HG03060 (cell line): ENCODE measurements around the gene EXD2.
"Not testable (repeated sequence)": the region's sequence is repeated elsewhere in the genome, so short reads cannot be mapped to it uniquely, and the experiment has no call there.

Source experiments
- ATAC-seq: cut with Tn5 transposase; IDR thresholded peaks from one replicate; pipeline ENCODE4 v1.9.1; 2021; ENCODE audit warnings: low read depth, moderate number of reproducible peaks; ENCODE audit not compliant: unreplicated experiment

EXD2 gene

GRCh38 chr14:69191340-69192111 is at the start of gene EXD2:
EXD2 (plus strand) TSS chr14:69191498; CDS start chr14:69209471, 17,973 bp downstream.
- ATAC-seq, result no peak

DNA sequence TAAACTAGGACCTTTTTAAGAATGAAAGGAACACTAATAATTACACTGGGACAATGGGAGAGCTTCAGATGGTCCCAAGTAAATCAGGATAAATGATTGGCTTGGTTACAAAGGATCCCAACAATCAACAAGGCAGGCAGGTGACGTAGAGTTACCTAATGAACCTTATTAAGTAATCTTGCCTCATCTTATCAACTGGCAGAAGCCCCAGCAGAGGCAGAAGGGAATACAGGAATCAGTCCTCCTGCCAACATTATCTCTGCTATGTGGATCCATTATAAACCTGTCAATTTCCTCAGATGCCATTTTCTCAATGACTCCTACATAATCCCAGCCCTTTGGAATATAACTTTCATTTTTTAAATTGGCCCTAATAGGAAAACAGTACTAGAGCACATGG is 49.7 kb upstream of the EXD2 start:
- no peak for ATAC-seq

- no peak for ATAC-seq
Measured at GRCh38 chr14:69142101-69142500, 49.2 kb upstream of the EXD2 start.

- ATAC-seq, result no peak
Measured at GRCh38 chr14:69149461-69150244, 41.6 kb upstream of the EXD2 start.

GRCh38 chr14:69151458-69152180 is 39.7 kb upstream of the EXD2 start:
- no peak for ATAC-seq

GRCh38 chr14:69152181-69152901 is 39.0 kb upstream of the EXD2 start:
- no peak for ATAC-seq

GRCh38 chr14:69152902-69153151 is 38.5 kb upstream of the EXD2 start, which contains the start of gene DCAF5:
DCAF5 (minus strand) TSS chr14:69153119; CDS start chr14:69152978, 141 bp downstream.
- ATAC-seq, result no peak

DNA sequence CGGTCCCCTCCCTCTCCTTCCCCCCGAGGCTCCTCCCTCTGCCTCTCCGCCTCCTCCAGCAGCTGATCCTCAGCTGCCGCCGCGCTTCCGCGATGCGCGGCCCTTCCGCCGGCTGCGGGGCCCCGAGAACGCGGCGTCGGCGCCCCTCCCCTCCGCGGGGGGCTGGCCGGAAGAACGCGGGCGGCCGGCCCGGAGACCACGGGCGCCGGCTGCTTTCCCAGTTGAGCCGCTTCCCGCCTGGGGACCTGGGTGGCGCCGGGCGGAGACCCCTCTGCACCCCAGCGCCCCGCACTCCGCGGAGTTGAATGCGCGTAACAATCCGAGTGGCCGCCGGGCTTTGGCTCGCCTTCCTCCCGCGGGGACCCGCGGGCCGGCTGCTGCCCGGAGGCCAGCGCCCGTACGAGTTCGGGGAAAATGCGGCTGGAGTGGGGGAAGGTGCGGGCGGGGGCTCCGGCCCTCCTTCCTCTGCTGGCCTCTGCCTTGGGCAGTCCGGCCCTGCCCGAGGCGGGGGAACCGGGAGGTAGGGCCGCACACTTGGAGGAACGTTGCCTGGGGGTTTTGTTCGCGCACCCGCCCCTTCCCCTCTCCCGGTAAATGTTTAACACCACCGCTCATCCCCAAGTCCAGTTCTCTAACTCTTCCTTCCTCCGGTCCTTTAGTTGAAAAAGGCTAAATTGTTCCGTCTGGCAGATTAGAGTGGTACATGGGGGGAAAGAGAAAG is 38.0 kb upstream of the EXD2 start:
- ATAC-seq, result no peak

- no peak for ATAC-seq
Measured at GRCh38 chr14:69153873-69154270, 37.4 kb upstream of the EXD2 start.

GRCh38 chr14:69154779-69155178 is 36.5 kb upstream of the EXD2 start:
- ATAC-seq, result no peak

- ATAC-seq, result no peak
Measured at GRCh38 chr14:69156224-69156623, 35.1 kb upstream of the EXD2 start.

- ATAC-seq, result no peak
Measured at GRCh38 chr14:69161590-69161989, 29.7 kb upstream of the EXD2 start.

DNA sequence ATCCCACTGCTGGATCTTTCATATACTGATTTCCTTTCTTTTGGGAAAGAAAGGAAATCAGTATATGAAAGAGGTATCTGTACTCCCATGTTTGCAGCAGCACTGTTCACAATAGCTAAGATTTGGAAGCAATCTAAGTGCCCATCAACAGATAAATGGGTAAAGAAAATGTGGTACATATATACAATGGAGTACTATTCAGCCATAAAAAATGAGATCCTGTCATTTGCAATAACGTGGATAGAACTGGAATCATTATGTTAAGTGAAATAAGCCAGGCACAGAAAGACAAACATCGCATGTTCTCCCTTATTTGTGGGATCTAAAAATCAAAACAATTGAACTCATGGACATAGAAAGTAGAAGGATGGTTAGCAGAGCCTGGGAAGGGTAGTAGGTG is 25.5 kb upstream of the EXD2 start:
- ATAC-seq, result not testable (repeated sequence)

DNA sequence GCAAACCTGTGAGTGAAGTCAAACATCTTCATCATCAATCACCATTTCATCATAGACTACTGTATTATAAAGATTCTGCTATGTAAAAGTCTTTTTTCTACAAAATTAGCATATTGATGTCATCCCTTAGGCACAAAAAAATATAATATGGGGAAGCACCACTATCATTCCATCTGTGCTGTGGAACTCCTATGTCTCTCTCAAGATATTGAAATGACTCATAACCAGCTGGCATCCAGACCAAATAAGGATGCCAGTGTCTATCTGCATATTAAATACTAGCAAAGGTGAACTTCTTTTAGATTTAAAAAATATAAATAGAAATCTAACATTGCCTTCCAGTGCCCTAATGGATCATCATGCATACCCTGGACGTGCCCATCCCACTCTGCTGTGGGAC is 20.5 kb upstream of the EXD2 start:
- no peak for ATAC-seq

DNA sequence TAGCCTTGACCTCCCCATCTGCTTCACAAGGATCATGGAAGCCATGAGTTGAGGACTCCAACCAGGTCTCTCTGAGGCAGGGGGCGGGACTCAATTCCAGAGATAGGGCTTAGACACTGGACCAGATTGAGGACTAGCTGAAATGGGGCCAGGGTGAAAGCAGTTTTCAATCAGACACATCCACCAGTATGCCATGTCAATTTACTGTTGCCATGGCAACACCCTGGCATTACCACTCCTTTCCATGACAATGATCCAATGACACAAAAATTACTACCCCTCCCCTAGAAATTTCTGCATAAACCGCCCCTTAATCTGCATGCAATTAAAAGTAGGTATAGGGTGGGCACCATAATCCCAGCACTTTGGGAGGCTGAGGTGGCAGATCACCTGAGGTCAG is 19.7 kb upstream of the EXD2 start:
- no peak for ATAC-seq

- no peak for ATAC-seq
Measured at GRCh38 chr14:69175130-69175529, 16.2 kb upstream of the EXD2 start.

DNA sequence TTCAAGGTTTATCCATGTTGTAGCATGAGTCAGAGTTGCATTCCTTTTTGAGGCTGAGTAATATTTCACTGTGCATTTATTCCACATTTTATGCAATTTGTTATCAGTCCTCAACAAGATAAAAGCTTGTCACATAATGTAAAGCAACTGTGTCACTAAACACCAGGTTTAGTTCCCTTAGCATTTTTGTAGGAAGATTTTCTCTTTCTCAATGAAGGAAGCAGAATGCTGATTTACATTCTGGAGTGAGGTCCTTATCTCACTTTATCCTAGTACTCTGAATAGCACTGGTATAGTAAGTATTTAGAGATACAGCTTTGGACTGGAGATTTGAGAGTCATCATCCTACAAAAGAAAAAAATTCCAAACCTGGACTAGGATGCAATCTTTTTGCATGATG is 9.8 kb upstream of the EXD2 start:
- no peak for ATAC-seq

DNA sequence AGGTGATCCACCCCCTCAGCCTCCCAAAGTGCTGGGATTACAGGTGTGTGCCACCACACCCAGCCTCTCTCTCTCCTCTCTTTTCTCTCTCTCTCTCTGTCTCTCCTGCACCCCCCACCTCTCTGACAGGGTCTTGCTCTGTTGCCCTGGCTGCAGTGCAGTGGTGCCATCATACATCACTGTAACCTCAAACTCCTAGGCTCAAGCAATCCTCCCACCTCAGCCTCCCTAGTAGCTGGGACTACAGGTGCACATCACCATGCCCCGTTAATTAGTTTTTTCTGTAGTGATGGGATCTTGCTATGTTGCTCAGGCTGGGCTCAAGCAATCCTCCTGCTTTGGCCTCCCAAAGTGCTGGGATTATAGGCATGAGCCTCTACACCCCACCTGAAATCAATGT is 8.7 kb upstream of the EXD2 start:
- not testable (repeated sequence) for ATAC-seq

- ATAC-seq, result no peak
Measured at GRCh38 chr14:69183735-69184134, 7.6 kb upstream of the EXD2 start.

DNA sequence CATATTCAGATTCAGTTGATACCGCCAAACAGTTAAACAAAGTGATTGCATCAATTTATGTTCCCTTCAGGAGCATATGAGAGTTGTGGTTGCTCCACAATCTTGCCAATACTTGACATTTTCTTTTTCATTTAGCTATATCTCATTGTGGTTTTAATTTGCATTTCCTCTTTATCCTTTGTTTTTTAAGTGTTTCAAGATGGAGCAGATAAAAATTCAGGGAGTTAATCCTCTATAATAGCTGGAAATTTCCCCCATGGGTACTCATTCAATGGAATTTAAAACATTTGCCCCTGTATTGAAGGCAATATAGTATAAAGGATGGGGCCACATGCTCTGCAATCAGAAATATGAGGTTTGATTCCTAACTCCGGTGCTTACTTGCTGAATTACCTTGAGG is 1.1 kb upstream of the EXD2 start:
- ATAC-seq, result no peak
